Mucosa of rectum (tissue), 2 donors: ENCODE results near the gene TMEM44.

ENCODE experiments used
- H3K27ac ChIP-seq, 2 donors: one replicate each; pipeline ENCODE4 v1.7.0; 2013; ENCODE audit warnings: inconsistent platforms in 2 of 2, low read depth in 2 of 2, low read length in 2 of 2
- H3K27me3 ChIP-seq, 2 donors: one replicate each; pipeline ENCODE4 v1.7.0; 2013; ENCODE audit warnings: low read length in 2 of 2; ENCODE audit not compliant: control insufficient read depth in 2 of 2, insufficient read depth in 2 of 2
- H3K36me3 ChIP-seq, 2 donors: one replicate each; pipeline ENCODE4 v1.7.0; 2013; ENCODE audit warnings: low read length in 2 of 2; ENCODE audit not compliant: control insufficient read depth in 2 of 2, insufficient read depth in 2 of 2
- H3K4me1 ChIP-seq, 2 donors: one replicate each; pipeline ENCODE4 v1.7.0; 2013; ENCODE audit warnings: low read length in 2 of 2, mild to moderate bottlenecking in 1 of 2; ENCODE audit not compliant: control insufficient read depth in 2 of 2, insufficient read depth in 2 of 2
- H3K4me3 ChIP-seq, 2 donors: one replicate each; pipeline ENCODE4 v1.7.0; 2013; ENCODE audit warnings: low read length in 2 of 2
- H3K9ac ChIP-seq, 2 donors: one replicate each; pipeline ENCODE4 v1.7.0; 2013; ENCODE audit warnings: low read length in 2 of 2, low read depth in 1 of 2, mild to moderate bottlenecking in 1 of 2
- H3K9me3 ChIP-seq, 2 donors: one replicate each; pipeline ENCODE4 v1.7.0; 2013; ENCODE audit warnings: low read length in 2 of 2; ENCODE audit not compliant: control insufficient read depth in 2 of 2
- donor health status: healthy.
- donor health status: Normal muscosa, but diverticular disease.

TMEM44 gene

GRCh38 chr3:194585880-194586281 is 47.3 kb downstream of the TMEM44 start:
- Histone ChIP-seq H3K9me3 (no peaks in the 10 kb centered on the region), H3K27ac (no peak overlapping the region), H3K4me1 (peaks cover 7 to 8% of the 10 kb centered on the region in 2 donors), H3K4me3 (no peak overlapping the region), H3K27me3 (no peaks in the 10 kb centered on the region), H3K9ac (no peak overlapping the region), H3K36me3 (peaks cover 24 to 30% of the 10 kb centered on the region in 2 donors)

GRCh38 chr3:194584866-194585265 is 48.4 kb downstream of the TMEM44 start:
- no peak overlapping the region for H3K9ac ChIP-seq
- H3K36me3 ChIP-seq: peaks cover 21 to 29% of the 10 kb centered on the region in 2 donors
- no peaks in the 10 kb centered on the region for H3K9me3 ChIP-seq
- H3K27ac ChIP-seq: no peak overlapping the region
- H3K4me3 ChIP-seq: peak overlapping the region in 1 of 2 donors; percentile 94
- peaks cover 7 to 8% of the 10 kb centered on the region in 2 donors for H3K4me1 ChIP-seq
- no peaks in the 10 kb centered on the region for H3K27me3 ChIP-seq

DNA sequence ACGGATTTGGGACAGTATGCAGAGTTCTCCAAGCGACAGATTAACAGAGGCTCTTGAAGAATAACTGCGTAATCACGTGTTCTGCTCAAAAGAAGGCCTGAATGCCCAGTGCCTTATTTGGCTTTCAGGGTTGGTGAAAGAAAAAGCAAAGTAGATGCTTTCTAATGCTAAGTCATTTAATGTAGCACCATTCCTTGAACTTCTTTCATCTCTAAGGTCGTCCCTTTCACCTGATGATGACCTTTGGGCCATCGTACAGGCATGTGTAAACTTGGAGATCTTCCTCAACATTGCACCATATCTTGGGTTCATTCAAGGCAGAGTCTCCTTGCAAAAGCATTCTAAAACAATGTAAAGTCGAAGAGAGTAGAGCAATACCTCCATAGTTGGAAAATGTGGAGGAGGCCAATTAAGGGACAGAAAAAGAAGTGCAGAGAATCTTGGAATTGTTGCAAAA is 48.9 kb downstream of the TMEM44 start:
- peak overlapping the region; percentile 89 to 90 for H3K9ac ChIP-seq
- no peaks in the 10 kb centered on the region for H3K9me3 ChIP-seq
- peaks cover 7 to 8% of the 10 kb centered on the region in 2 donors for H3K4me1 ChIP-seq
- peak overlapping the region; percentile 94 for H3K4me3 ChIP-seq
- no peaks in the 10 kb centered on the region for H3K27me3 ChIP-seq
- peaks cover 17 to 24% of the 10 kb centered on the region in 2 donors for H3K36me3 ChIP-seq
- H3K27ac ChIP-seq: peak overlapping the region; percentile 86 to 94

DNA sequence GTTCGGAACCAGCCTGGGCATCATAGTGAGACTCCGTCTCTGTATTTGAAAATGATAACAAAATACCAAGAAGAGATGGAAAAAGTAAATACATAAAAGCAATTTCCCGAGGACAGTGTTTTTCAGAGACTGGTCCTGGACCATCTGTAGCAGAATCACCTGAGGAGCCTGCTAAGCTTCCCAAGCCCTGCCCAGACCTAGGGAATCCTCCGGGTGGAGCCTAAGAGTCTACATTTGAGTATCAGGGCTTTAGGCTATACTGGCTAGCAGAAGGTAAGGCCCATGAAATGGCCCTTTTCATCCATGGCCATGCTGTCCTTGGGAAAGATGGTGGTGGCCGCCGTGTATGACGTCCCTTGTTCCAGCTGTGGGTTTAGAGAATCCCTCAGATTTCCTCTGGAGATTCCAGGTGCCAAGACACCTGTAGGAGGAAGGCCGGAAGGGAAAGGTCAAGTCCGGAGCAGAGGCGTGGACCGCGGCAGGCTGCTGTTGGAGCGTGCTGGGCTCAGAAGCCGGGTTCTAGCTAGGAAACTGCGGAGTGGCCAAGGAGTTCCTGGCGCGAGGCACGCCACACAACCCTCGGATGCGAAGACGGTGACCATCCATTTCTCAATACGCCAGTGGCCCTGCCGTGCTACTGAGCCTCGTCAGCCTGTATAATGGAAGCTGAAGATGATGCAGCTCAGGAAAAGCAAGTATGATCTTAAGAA is 50.9 kb downstream of the TMEM44 start:
- Histone ChIP-seq H3K27ac (no peak overlapping the region), H3K9ac (no peak overlapping the region)

DNA sequence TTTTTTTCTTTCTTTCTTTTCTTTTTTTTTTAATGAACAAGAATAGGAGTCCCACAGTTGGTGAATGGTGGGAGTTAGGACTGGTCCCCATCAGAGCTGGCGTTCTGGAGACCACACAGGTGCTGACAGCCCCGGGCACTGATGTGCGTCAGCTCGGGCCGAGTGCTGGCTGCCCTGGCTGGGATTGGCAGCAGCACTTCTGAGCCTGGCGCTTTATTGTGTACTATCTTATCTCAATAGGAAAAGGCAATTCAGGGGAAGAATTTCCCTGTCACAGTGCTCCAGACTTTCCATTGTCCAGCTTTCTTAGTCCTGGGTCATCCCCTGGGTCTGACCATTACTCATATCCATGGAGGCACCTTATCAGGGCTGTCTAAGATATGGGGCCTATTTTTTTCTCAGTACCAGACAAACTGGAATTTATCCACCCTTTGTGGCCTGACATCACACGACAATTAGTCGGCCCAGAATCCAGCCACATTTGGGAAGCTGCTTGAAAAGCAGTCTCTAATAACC is 54.1 kb downstream of the TMEM44 start:
- no peaks in the 10 kb centered on the region for H3K9me3 ChIP-seq
- no peaks in the 10 kb centered on the region for H3K36me3 ChIP-seq
- H3K4me1 ChIP-seq: no peaks in the 10 kb centered on the region
- no peak overlapping the region for H3K9ac ChIP-seq
- H3K4me3 ChIP-seq: no peak overlapping the region
- H3K27me3 ChIP-seq: no peaks in the 10 kb centered on the region
- no peak overlapping the region for H3K27ac ChIP-seq

More for the DNA sequence above, 50.9 kb downstream of the TMEM44 start:
- peaks cover 3 to 11% of the 10 kb centered on the region in 2 donors for H3K36me3 ChIP-seq
- peaks cover 7 to 8% of the 10 kb centered on the region in 2 donors for H3K4me1 ChIP-seq
- H3K9me3 ChIP-seq: no peaks in the 10 kb centered on the region
- no peak overlapping the region for H3K4me3 ChIP-seq
- no peaks in the 10 kb centered on the region for H3K27me3 ChIP-seq

- H3K9me3 ChIP-seq: no peaks in the 10 kb centered on the region
- H3K27me3 ChIP-seq: no peaks in the 10 kb centered on the region
- no peaks in the 10 kb centered on the region for H3K4me1 ChIP-seq
- no peak overlapping the region for H3K4me3 ChIP-seq
- no peak overlapping the region for H3K27ac ChIP-seq
- no peaks in the 10 kb centered on the region for H3K36me3 ChIP-seq
- H3K9ac ChIP-seq: no peak overlapping the region
Measured at GRCh38 chr3:194577986-194578905, 55.0 kb downstream of the TMEM44 start.

DNA sequence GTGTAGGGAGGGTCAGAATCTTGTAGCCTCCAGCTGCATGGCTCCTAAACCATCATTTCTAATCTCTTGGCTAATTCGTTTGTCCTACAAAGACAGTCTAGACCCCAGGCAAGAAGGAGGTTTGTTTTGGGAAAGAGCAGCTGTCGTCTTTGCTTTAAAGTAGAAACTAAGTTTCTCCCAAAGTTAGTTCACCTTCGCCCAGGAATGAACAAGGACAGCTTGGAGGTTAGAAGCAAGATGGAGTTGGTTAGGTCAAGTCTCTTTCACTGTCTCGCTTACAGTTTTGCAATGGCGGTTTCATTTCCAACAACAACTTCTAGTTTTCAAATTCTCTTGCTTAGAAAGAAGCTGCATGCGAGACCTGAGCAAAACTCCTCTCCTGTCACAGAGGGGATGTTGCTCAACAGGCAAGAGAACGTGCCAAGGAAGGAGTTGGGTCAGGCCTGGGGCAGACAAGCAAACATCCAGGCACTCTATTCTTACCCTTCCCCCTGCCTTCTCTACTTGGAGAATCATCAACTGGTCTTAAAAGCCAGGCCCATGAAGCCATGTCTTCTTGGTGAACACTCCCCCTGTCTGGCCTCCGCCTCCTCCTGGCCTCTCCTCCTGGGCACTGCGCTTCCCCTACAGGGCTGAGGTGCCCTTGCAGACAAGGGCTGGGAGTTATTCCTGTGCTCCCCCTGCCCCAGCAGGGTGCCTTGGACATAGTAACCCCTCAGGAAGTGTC is 57.6 kb downstream of the TMEM44 start:
- no peak overlapping the region for H3K9ac ChIP-seq
- H3K4me3 ChIP-seq: no peak overlapping the region
- no peaks in the 10 kb centered on the region for H3K4me1 ChIP-seq
- H3K36me3 ChIP-seq: no peaks in the 10 kb centered on the region
- H3K9me3 ChIP-seq: no peaks in the 10 kb centered on the region
- H3K27me3 ChIP-seq: no peaks in the 10 kb centered on the region
- H3K27ac ChIP-seq: no peak overlapping the region

- no peaks in the 10 kb centered on the region for H3K36me3 ChIP-seq
- no peak overlapping the region for H3K27ac ChIP-seq
- no peaks in the 10 kb centered on the region for H3K27me3 ChIP-seq
- H3K9ac ChIP-seq: no peak overlapping the region
- no peaks in the 10 kb centered on the region for H3K4me1 ChIP-seq
- no peak overlapping the region for H3K4me3 ChIP-seq
- no peaks in the 10 kb centered on the region for H3K9me3 ChIP-seq
Measured at GRCh38 chr3:194574639-194575483, 58.4 kb downstream of the TMEM44 start.

DNA sequence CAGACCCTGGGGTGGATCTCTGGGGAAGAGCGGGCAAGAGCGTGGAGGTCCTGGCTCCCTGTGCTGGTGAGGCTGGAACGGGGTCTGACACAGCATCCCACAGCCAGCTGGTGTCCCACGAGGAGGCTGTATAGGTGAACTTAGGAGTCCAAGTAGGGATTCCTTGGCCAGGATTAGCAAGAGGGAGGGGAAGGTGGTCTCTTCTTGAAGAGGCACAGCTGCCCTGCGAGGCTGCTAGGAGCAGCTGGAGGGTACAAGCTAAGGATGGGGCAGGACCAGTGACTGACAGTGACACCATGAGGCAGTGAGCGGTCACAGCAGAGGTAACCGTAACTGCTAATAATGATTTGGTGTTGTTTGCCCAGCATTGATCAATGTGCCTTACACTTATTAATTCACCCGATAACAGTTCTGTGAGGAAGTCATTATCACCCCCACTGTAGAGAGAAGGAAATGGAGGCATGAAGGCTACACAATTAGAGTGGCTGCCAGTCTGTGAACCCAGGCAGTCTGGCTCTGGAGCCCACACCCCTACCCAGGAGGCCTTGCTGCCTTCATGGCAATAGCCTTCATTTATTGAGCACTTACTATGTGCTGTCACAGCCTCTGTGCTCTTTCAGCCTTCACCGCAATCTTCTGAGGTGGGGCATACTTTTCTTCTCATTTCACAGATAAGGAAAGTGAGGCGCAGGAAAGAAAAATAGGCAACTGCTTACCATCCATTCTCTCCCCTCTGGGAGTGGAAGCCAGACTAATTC is 59.4 kb downstream of the TMEM44 start:
- Histone ChIP-seq H3K27me3 (no peaks in the 10 kb centered on the region), H3K4me1 (no peaks in the 10 kb centered on the region), H3K27ac (no peak overlapping the region)

More for the DNA sequence above, 59.4 kb downstream of the TMEM44 start:
- H3K9me3 ChIP-seq: no peaks in the 10 kb centered on the region
- no peak overlapping the region for H3K4me3 ChIP-seq
- no peak overlapping the region for H3K9ac ChIP-seq
- no peaks in the 10 kb centered on the region for H3K36me3 ChIP-seq
